T-helper 1 cell treated with Interleukin-12 subunit alpha and Interleukin-12 subunit beta and Interleukin-4 antibody, amounts not matched to agents 30 ng/mL and 1 ng/mL, for 36 hours (primary cell): ENCODE measurements around the gene FALEC. TPM values are rescaled to one million over a fixed set of nuclear protein-coding genes. Genes with fewer than 3 reads are reported as not detected.
"Not testable (repeated sequence)": the region's sequence is repeated elsewhere in the genome, so short reads cannot be mapped to it uniquely, and the experiment has no call there.

Experiments
- intact Hi-C: fragments of 100-400 bp; cut with micrococcal nuclease; formaldehyde crosslinking; loops from one replicate; pipeline ENCODE4 v1.15.1; 2024
- total RNA-seq: library from RNA; stranded (reverse); gene quantifications from 2 replicates; pipeline ENCODE4 v1.2.3, GENCODE V29; 2022

FALEC gene
- total RNA-seq, 1 donor from 2014 or later: not detected

GRCh38 chr1:150567717-150568593, 52.4 kb downstream of the FALEC start:
- intact Hi-C loops: loop anchor here (1.0 to 5.0 kb wide), 6 partner anchors 11 to 779 kb away; partner anchors contain the start of genes ENSA, GOLPH3L, MCL1 and RFX5

GRCh38 chr1:150568594-150568966, 53.0 kb downstream of the FALEC start:
- intact Hi-C loops: loop anchor here (2.0 to 5.0 kb wide), 2 partner anchors 410 to 779 kb away; partner anchors contain the start of gene RFX5

GRCh38 chr1:150572918-150573647, 57.5 kb downstream of the FALEC start:
- intact Hi-C loops: no loop called here

- intact Hi-C loops: not testable (repeated sequence)
Measured at GRCh38 chr1:150573648-150574071, 58.1 kb downstream of the FALEC start.

GRCh38 chr1:150574260-150575071, 58.9 kb downstream of the FALEC start:
- intact Hi-C loops: loop anchor here (5.0 kb wide), 1 partner anchor 483 kb away; the partner anchor contains the start of gene CDC42SE1

GRCh38 chr1:150575072-150575489, 59.5 kb downstream of the FALEC start:
- intact Hi-C loops: loop anchor here (5.0 kb wide), 1 partner anchor 482 kb away; the partner anchor contains the start of gene CDC42SE1

GRCh38 chr1:150575518-150576366, 60.2 kb downstream of the FALEC start:
- intact Hi-C loops: loop anchor here (5.0 kb wide), 1 partner anchor 482 kb away; the partner anchor contains the start of gene CDC42SE1

- intact Hi-C loops: loop anchor here (5.0 kb wide), 1 partner anchor 481 kb away; the partner anchor contains the start of gene CDC42SE1
Measured at GRCh38 chr1:150576367-150576711, 60.8 kb downstream of the FALEC start.

GRCh38 chr1:150576794-150577556, 61.4 kb downstream of the FALEC start:
- intact Hi-C loops: loop anchor here (5.0 kb wide), 1 partner anchor 480 kb away; the partner anchor contains the start of gene CDC42SE1

GRCh38 chr1:150577557-150578271, 62.2 kb downstream of the FALEC start:
- intact Hi-C loops: loop anchor here (2.0 to 5.0 kb wide), 2 partner anchors 299 to 480 kb away; partner anchors contain the start of genes ARNT and CDC42SE1

GRCh38 chr1:150578272-150579109, 62.9 kb downstream of the FALEC start:
- intact Hi-C loops: loop anchor here (1.0 to 5.0 kb wide), 11 partner anchors 11 to 479 kb away; partner anchors contain the start of genes ANP32E, ARNT, CDC42SE1 and ENSA

GRCh38 chr1:150579110-150579944, 63.8 kb downstream of the FALEC start, which contains the start of gene MCL1:
MCL1 (minus strand) TSS chr1:150579610; CDS start chr1:150579530, 80 bp downstream.
- intact Hi-C loops: loop anchor here (1.0 to 5.0 kb wide), 11 partner anchors 12 to 478 kb away; partner anchors contain the start of genes ANP32E, ARNT, CDC42SE1 and ENSA

GRCh38 chr1:150579945-150580642, 64.5 kb downstream of the FALEC start:
- intact Hi-C loops: loop anchor here (1.0 to 5.0 kb wide), 11 partner anchors 13 to 477 kb away; partner anchors contain the start of genes ANP32E, ARNT, CDC42SE1 and ENSA

GRCh38 chr1:150580966-150581365, 65.4 kb downstream of the FALEC start:
- intact Hi-C loops: not testable (repeated sequence)

- intact Hi-C loops: not testable (repeated sequence)
Measured at GRCh38 chr1:150581437-150581836, 65.9 kb downstream of the FALEC start.
